CD14-positive monocyte (primary cell): ENCODE results near the gene KIF16B. TPM values are rescaled to one million over a fixed set of nuclear protein-coding genes. Genes with fewer than 3 reads are reported as not detected.

Experiments
- DNase-seq, 3 donors: peaks; one replicate each; pipeline ENCODE4 v3.0.0-alpha.2; 2011 to 2022
- H2AFZ ChIP-seq: 2 replicates; pipeline ENCODE4 v1.6.0; 2012; ENCODE audit warnings: mild to moderate bottlenecking, low read depth, low read length, inconsistent platforms; ENCODE audit not compliant: insufficient read depth, poor library complexity, severe bottlenecking
- H3K27ac ChIP-seq, 2 donors: 1 replicate in 1 of 2; 2 replicates in 1 of 2; pipeline ENCODE4 v1.5.1; 2012 to 2013; ENCODE audit warnings: low read length in 2 of 2, control low read depth in 1 of 2, inconsistent platforms in 1 of 2, low read depth in 1 of 2, mild to moderate bottlenecking in 1 of 2
- H3K27me3 ChIP-seq, 2 donors: one replicate each; pipeline versions ENCODE4 v1.6.0 to v1.6.1; 2011 to 2013; ENCODE audit warnings: low read length in 2 of 2; ENCODE audit not compliant: control insufficient read depth in 2 of 2, insufficient read depth in 2 of 2
- H3K36me3 ChIP-seq, 2 donors: replicated peaks in 1 of 2; 1 replicate in 1 of 2; 2 replicates in 1 of 2; pipeline versions ENCODE4 v1.5.1 to v1.6.1; 2012 to 2013; ENCODE audit warnings: low read length in 2 of 2, control low read depth in 1 of 2, inconsistent platforms in 1 of 2, mild to moderate bottlenecking in 1 of 2; ENCODE audit not compliant: insufficient read depth in 2 of 2, control insufficient read depth in 1 of 2
- H3K4me1 ChIP-seq, 2 donors: 1 replicate in 1 of 2; 2 replicates in 1 of 2; pipeline versions ENCODE4 v1.5.1 to v1.6.1; 2012 to 2013; ENCODE audit warnings: low read length in 2 of 2, control low read depth in 1 of 2, inconsistent platforms in 1 of 2, mild to moderate bottlenecking in 1 of 2, moderate library complexity in 1 of 2; ENCODE audit not compliant: insufficient read depth in 2 of 2, control insufficient read depth in 1 of 2
- H3K4me2 ChIP-seq: replicated peaks from 2 replicates; pipeline ENCODE3; 2012; ENCODE audit warnings: low read length, moderate library complexity, mild to moderate bottlenecking; ENCODE audit not compliant: poor library complexity, severe bottlenecking; ENCODE audit errors: extremely low read depth
- H3K4me3 ChIP-seq, 3 experiments: fragments of 200-600 bp in 1 of 3; sonication (generic) in 1 of 3; replicated peaks in 1 of 3; 1 replicate in 2 of 3; 2 replicates in 1 of 3; pipeline ENCODE4 v1.5.1; 2011 to 2013; ENCODE audit warnings: low read length in 3 of 3, mild to moderate bottlenecking in 3 of 3, control low read depth in 2 of 3, low read depth in 2 of 3, inconsistent platforms in 1 of 3, moderate library complexity in 1 of 3
- H3K79me2 ChIP-seq: 2 replicates; pipeline ENCODE4 v1.6.0; 2012; ENCODE audit warnings: mild to moderate bottlenecking, control low read depth, inconsistent platforms, low read length, moderate library complexity; ENCODE audit not compliant: insufficient read depth
- H3K9ac ChIP-seq: 2 replicates; pipeline ENCODE4 v1.6.0; 2017; ENCODE audit warnings: low read length, mild to moderate bottlenecking; ENCODE audit not compliant: insufficient read depth, poor library complexity, severe bottlenecking
- H3K9me3 ChIP-seq, 2 donors: replicated peaks in 1 of 2; 1 replicate in 1 of 2; 2 replicates in 1 of 2; pipeline versions ENCODE4 v1.5.1 to v1.6.1; 2012 to 2013; ENCODE audit warnings: low read length in 2 of 2, control low read depth in 1 of 2; ENCODE audit not compliant: control insufficient read depth in 1 of 2, insufficient read depth in 1 of 2
- H4K20me1 ChIP-seq: 2 replicates; pipeline ENCODE4 v1.6.0; 2012; ENCODE audit warnings: mild to moderate bottlenecking, low read length, control low read depth, moderate library complexity; ENCODE audit not compliant: insufficient read depth
- H3K27ac Mint-ChIP-seq, 7 donors: one replicate each; pipeline ENCODE4 v1.8.0; 2020; ENCODE audit warnings: mild to moderate bottlenecking in 7 of 7, mixed read lengths in 7 of 7, moderate library complexity in 6 of 7, inconsistent platforms in 2 of 7
- H3K27me3 Mint-ChIP-seq, 3 donors: one replicate each; pipeline ENCODE4 v1.8.0; 2021 to 2022; ENCODE audit warnings: low read depth in 3 of 3, mild to moderate bottlenecking in 3 of 3, mixed read lengths in 3 of 3, moderate library complexity in 3 of 3, inconsistent platforms in 1 of 3
- H3K36me3 Mint-ChIP-seq, 2 donors: one replicate each; pipeline ENCODE4 v1.8.0; 2020; ENCODE audit warnings: mixed read lengths in 2 of 2, inconsistent platforms in 1 of 2, mild to moderate bottlenecking in 1 of 2
- H3K4me1 Mint-ChIP-seq: one replicate; pipeline ENCODE4 v1.8.0; 2020; ENCODE audit warnings: mild to moderate bottlenecking, mixed read lengths
- H3K4me3 Mint-ChIP-seq, 2 donors: one replicate each; pipeline ENCODE4 v1.8.0; 2020; ENCODE audit warnings: mild to moderate bottlenecking in 2 of 2, mixed read lengths in 2 of 2, moderate library complexity in 1 of 2
- H3K9me3 Mint-ChIP-seq, 7 donors: one replicate each; pipeline ENCODE4 v1.8.0; 2020 to 2022; ENCODE audit warnings: mixed read lengths in 7 of 7, mild to moderate bottlenecking in 6 of 7, moderate library complexity in 6 of 7, inconsistent platforms in 2 of 7
- CTCF ChIP-seq: fragments of 200-600 bp; IDR thresholded peaks from one replicate; pipeline ENCODE4 v1.8.0; 2022; ENCODE audit warnings: antibody characterized with exemption, mild to moderate bottlenecking
- WGBS: methylation state at CpG from one replicate; pipeline ENCODE4 v1.1.5; 2013; ENCODE audit warnings: missing lambda C conversion rate; ENCODE audit not compliant: insufficient coverage; 5-methylcytosine and 5-hydroxymethylcytosine counted together
- intact Hi-C, 2 donors: fragments of 100-400 bp; cut with micrococcal nuclease; formaldehyde crosslinking; loops; one replicate each; pipeline versions ENCODE4 v1.15.0 to v1.15.1; 2023
- polyA plus RNA-seq, 3 donors: library from polyadenylated mRNA; depleted of rRNA in 1 of 3; unstranded in 2 of 3; stranded (reverse) in 1 of 3; fragments of 300-500 nt in 2 of 3; fragments of >200 nt in 1 of 3; fragmentation: Illumina TruSeq in 2 of 3; gene quantifications; 1 replicate in 2 of 3; 2 replicates in 1 of 3; pipeline ENCODE4 v1.2.3, GENCODE V29; 2012 to 2021

KIF16B gene
- polyA plus RNA-seq, 3 donors = 0.89 to 2.9 (median 2.8) TPM

GRCh38 chr20:16360668-16361067 is 212.6 kb downstream of the KIF16B start:
- H3K4me3 Mint-ChIP-seq = no peak overlapping the region
- H3K9me3 ChIP-seq = no peaks in the 10 kb centered on the region
- intact Hi-C loops = no loop called here
- H3K27ac Mint-ChIP-seq = no peak overlapping the region
- H3K27me3 ChIP-seq = no peaks in the 10 kb centered on the region
- H3K4me2 ChIP-seq = no peak overlapping the region
- peaks cover 0 to 3% (median 3%) of the 10 kb centered on the region in 7 donors for H3K9me3 Mint-ChIP-seq
- no peak for TF ChIP-seq CTCF
- no peaks in the 10 kb centered on the region for H3K36me3 ChIP-seq
- peaks cover 0 to 1% (median 1%) of the 10 kb centered on the region in 3 donors for H3K27me3 Mint-ChIP-seq
- no peaks in the 10 kb centered on the region for H3K79me2 ChIP-seq
- H3K4me1 ChIP-seq = no peaks in the 10 kb centered on the region
- no peak overlapping the region for H3K27ac ChIP-seq
- no peak for DNase-seq
- H4K20me1 ChIP-seq = no peaks in the 10 kb centered on the region
- no peak overlapping the region for H2AFZ ChIP-seq
- H3K36me3 Mint-ChIP-seq = peaks cover 0 to 2% of the 10 kb centered on the region in 2 donors
- WGBS = 89% methylated on average over 3 of the region's 5 CpGs
- H3K4me1 Mint-ChIP-seq = no peaks in the 10 kb centered on the region
- no peak overlapping the region for H3K4me3 ChIP-seq
- H3K9ac ChIP-seq = no peak overlapping the region

- Mint-ChIP-seq H3K36me3 (peaks cover 0 to 1% of the 10 kb centered on the region in 2 donors), H3K4me3 (no peak overlapping the region), H3K27me3 (peaks cover 0 to 2% (median 1%) of the 10 kb centered on the region in 3 donors), H3K9me3 (peaks cover 0 to 4% (median 2%) of the 10 kb centered on the region in 7 donors), H3K27ac (no peak overlapping the region), H3K4me1 (no peaks in the 10 kb centered on the region)
- Histone ChIP-seq H3K36me3 (no peaks in the 10 kb centered on the region), H3K9me3 (no peaks in the 10 kb centered on the region), H3K4me3 (no peak overlapping the region), H2AFZ (no peak overlapping the region), H3K27me3 (no peaks in the 10 kb centered on the region), H4K20me1 (no peaks in the 10 kb centered on the region), H3K4me2 (no peak overlapping the region), H3K79me2 (no peaks in the 10 kb centered on the region), H3K27ac (no peak overlapping the region), H3K4me1 (no peaks in the 10 kb centered on the region), H3K9ac (no peak overlapping the region)
- TF ChIP-seq CTCF = no peak
- DNase-seq = no peak
- intact Hi-C loops = no loop called here
- no CpG with 5 or more reads among the region's 1 CpG for WGBS
These were observed 219.8 kb downstream of the KIF16B start for GRCh38 chr20:16353417-16353781.
